Measurements from ENCODE around the gene MIAT. TPM values are rescaled to one million over a fixed set of nuclear protein-coding genes. Genes with fewer than 3 reads are reported as not detected.
"Not testable (repeated sequence)": the region's sequence is repeated elsewhere in the genome, so short reads cannot be mapped to it uniquely, and the experiment has no call there.

MIAT gene
- 0.66 and 0.82 TPM in 2 replicates for total RNA-seq (2014; rRNA removed; shearing (Covaris generic))
- polyA plus RNA-seq (2014; cell fraction: nucleus; rRNA removed), result 2.5 and 4.9 TPM in 2 replicates

DNA sequence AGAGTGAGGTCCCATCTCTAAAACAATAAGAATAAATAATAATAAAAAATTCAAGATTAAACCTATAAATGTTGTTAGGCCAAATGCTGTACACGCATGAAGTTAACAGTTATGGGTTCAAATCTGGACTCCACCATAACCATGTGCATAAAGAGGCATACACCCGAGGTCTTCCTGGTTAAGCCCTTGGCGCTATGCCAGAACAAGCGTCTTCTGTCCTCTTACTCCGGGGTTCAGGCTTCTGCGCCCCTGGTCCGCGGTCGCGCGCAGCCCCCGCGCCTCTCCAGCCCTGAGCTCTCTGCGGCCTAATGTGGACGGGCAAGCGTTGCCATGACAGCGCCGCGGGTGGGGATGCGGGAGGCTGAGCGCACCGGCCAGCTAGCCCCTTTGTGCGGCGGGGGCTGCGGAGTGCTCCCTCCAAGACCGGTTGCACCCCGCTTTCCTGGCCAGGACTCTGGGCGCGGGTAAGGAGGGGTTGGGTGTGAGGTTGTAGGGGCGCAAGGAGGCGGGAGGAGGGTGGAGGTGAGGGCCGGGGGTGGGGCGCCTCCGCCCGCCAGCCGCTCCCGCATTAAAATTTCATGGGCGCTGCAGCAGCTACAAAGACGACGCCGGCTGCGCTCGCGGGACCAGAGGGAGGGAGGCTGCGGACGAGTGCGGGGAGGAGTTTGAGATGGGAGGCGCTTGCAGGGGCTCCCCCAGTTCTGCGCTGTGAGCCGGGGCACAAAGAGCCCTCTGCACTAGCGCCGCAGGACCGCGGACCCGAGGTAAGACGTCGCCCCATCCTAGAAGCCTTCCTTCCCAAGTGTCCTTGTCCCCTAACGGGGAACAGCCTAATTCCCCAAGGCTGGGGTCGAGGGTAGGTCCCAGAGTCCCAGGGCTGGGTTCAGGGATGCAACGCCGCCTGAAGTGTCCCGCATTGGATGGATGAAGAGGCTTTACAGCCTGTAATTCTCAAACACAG is at the start of gene MIAT:
MIAT (plus strand) TSS at position 698 of the 961 bp plus-strand sequence.
- DNase-seq (ENCODE audit: extremely low read depth, low read depth), result no peak

DNA sequence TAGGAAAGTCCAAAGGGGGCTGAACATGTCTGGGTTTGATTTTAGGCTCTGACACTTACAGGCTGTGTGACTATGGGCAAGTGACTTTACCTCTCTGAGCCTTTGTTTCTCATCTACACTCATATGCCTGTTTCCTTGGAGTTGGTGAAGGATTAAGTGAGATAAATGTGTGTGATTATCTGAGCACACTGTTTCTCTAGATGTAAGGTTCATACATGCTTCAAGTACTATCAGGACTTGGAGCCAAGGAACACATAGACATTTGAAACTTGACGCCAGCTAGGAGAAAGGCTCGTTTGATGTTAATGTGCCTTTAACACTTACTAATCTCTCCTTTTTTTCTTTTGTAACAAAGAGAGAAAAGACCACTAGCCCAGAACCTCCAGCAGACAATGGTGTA is 49.3 kb upstream of the MIAT start:
- no peak for DNase-seq (ENCODE audit: extremely low read depth, low read depth)

DNA sequence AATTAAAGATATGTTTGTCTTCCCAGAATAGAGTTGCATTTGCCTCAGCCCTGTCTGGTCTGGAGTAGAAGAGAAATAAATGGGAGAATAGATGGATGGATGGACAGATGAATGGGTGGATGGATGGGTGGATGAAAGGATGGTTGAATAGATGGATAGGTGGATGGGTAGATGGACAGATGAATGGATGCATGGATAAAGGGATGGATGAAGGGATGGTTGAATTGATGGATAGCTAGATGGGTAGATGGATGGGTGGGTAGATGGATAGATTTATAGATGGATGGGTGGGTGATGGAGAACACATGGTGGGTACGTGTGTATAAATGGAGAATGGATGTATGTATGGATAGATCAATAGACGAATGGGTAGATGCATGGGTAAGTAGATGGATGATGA is 48.1 kb upstream of the MIAT start:
- no peak for DNase-seq (ENCODE audit: extremely low read depth, low read depth)

DNA sequence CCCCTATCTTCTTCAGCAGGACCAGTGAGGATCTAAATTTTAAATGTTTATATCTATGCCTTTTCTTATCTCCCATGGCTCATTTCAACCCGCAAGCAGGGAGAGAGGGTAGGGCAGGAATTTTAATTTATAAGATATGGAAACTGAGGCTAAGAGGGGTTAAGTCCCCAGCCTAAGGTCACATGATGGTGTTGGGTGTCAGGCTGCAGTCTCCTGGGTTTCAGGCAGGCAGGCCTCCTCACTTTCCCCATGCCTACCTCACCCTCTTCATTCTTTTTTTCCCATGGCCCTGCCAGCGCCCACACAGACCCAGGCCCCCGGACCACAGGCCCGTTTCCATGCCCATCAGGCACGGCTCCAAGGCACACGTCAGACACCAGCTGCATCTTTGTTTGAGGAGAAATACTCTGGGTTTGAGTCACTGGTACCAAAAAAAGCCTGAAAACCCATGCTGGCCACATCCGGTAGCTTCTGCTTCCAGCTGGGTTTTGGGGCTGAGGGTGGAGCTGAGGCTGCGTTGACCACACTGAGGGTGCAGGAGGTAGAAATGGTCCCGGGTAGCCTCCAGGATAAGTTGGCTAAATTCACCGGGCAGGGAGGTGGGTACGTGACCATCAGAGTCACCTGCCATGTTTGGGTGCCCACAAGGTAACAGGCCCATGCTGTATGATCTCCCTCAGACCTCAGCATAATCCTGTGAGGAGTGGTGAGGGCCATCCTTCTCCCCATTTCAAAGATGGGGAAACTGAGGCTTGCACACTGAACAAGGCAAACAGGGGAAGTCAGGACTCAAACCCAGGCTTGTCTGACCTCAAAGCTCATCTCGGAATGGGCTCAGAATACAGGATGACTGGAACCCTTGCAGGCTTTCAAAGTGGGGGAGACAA is 47.1 kb upstream of the MIAT start:
- no peak for DNase-seq (ENCODE audit: extremely low read depth, low read depth)

DNA sequence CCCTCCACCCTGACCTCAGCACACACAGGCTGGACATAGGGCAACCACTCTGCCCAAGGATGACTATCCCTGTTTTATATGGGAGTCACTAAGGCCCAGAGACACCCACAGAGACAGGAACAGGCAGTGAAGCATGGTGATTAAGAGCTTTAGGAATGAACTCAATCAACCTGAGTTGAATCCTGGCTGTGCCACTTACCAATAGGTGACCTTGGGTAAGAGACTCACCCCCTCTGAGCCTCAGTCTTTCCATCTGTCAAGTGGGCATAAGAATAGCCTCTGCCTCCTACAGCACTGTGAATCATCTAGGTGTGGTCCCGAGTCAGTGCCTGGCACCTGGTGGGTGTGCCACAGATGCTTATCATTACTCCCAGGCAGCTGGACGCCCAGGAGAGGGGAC is 46.4 kb upstream of the MIAT start:
- no peak for DNase-seq (ENCODE audit: extremely low read depth, low read depth)

DNA sequence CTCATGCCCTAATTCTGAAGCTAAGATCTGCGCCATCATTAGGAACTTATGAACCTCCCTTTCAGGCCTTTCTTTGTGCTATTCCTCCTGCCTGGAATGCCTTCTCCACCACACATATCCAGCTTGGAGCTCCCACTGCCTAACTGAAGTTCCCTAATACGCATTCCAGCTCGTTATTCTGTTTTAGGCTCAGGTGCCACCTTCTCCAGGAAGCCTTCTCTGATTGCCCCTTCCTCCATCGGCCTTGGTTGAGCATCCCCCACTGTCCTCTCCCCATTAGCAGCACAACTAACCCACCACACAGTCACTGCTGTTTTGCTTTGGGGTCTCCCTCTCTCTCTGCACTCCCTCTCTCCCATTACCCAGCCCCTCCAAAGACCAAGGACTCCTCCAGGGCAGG is 44.7 kb upstream of the MIAT start:
- no peak for DNase-seq (ENCODE audit: extremely low read depth, low read depth)

DNA sequence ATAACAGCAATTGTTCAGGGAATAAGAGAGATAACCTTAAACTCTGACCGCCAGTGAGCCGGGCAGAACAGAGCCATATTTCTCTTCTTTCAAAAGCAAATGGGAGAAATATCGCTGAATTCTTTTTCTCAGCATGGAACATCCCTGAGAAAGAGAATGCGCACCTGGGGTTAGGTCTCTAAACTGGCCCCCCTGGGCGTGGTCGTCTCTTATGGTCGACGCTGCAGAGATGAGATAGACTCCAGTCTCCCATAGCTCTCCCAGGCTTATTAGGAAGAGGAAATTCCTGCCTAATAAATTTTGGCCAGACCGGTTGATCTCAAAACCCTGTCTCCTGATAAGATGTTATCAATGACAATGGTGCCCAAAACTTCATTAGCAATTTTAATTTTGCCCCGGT is 43.6 kb upstream of the MIAT start:
- not testable (repeated sequence) for DNase-seq (ENCODE audit: extremely low read depth, low read depth)

DNA sequence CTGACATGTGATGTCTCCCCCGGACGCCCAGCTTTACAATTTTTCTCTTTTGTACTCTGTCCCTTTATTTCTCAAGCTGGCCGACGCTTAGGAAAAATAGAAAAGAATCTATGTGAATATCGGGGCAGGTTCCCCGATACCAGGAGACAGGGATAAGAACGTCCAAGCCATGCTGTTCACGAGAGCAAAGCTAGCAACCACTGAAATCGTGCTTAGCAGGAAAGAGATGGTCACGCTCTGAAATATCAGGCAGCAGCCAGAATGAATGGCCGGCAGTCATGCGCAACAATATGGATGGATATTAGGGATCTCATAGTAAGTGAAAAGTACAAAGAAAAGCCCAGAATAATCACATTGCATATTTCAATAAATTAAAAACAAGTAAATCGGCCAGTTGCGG is 43.1 kb upstream of the MIAT start:
- DNase-seq (ENCODE audit: extremely low read depth, low read depth), result no peak

DNA sequence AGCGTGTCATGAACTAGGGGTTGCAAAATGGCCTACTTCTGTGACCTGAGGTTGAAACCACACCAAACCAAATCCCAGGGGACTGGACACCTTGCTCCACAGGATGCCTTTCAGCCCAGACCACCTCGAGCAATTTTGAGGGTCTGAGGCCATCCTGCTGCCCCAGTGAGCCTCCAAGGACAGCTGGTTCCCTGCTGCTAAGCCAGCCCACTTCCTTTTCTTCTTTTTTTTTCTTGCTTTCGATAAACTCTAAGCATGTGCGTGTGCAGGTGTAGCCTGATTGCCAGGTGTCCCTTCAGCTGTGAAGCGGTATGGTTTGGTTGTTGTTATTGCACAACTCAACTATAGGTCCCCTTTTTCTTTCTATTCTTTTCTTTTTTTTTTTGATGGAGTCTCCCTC is 42.2 kb upstream of the MIAT start:
- no peak for DNase-seq (ENCODE audit: extremely low read depth, low read depth)

DNA sequence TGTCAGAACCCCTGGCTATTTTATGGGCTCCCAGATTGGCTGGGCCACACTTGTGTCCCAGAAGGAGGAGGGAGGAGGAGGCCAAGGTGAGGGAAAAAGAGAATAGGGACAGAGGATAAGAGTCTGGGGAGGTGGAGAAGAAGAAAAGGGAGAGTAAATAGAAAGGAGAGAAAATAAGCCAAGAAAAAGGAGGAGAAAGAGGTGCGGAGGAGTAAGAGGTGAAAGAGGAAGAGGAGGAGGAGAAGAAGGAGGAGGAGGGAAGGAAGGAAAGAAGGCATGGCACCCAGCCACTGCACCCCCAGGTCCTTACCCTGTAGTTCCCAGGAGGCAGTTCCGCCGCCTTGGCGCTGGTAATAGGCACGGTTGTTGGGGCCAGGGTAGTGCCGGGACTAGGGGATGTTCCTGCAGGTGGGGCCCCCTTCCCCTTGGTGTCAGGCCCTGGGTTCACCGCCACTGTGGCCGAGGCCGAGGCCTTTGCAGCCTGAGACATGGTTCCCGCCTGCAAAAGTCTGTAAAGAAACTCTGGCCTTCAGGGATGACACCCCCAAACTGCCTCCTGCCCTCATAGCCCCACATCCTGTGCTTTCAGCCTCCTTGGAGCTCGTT is 41.5 kb upstream of the MIAT start:
- DNase-seq (ENCODE audit: extremely low read depth, low read depth), result no peak

DNA sequence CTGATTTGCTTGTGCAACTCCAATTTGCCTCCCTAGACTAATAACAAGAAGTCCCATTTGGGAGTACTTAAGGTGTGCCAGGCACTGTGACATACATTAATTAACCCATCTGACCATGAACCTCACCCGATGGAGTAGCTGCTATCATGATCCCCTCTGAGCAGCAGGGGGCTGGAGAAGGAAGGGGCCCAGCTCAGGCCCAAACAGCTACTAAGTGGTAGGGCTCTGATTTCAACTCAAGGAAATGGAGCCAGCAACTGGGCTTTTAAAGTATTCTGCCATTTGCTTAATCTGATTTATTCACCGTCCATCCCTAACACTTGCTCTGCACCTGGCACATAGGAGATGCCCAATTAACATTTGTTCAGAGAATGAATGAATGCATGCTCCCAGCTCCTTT is 40.7 kb upstream of the MIAT start:
- DNase-seq (ENCODE audit: extremely low read depth, low read depth), result no peak

DNA sequence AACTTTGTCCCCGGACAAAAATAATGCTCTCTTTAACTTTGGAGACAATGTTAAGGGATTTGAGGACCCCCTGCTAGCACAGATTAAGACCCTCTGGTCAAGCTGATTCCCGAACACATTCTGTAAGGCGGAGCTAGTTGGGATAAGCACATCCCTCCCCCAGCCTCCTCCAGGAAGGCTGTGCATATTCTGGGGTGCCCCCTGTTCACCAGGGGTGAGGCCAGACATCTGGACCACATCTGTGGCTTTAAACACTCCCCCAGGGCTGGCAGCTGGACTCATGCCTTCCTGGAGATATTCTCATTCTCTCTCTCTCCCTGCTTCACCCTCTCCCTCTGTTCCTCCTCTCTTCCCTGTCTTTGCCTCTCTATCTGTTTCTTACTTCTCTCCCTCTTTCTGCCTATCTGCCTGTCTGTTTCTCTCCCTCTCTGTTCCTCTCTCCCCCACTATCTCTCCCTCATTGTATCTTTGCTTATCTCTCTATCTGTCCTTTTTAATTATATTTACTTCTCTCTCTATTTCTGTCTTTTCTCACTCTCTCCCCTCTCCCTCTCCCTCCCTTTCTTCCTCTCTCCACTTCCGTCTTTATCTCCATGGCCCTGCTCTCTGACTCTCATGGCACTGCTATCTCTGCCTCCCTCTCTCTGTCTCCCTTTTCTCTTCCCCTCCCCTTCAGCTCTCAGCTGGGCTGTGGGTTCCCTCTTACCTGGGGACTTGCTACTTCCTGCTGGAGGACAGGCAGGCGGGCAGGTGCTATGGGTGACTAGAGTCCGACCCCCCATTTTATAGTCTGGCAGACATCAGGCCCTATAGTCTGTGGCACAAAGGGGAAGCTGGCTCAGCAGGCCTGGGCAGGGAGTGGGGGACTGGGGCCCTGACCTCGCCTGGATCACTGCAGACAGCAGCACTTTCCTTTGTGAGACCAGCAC is 39.9 kb upstream of the MIAT start, which contains the start of gene CRYBB1:
CRYBB1 (minus strand) TSS at position 757 of the 929 bp plus-strand sequence. CDS start 1,708 bp downstream, outside the sequence.
- DNase-seq (ENCODE audit: extremely low read depth, low read depth), result no peak

DNA sequence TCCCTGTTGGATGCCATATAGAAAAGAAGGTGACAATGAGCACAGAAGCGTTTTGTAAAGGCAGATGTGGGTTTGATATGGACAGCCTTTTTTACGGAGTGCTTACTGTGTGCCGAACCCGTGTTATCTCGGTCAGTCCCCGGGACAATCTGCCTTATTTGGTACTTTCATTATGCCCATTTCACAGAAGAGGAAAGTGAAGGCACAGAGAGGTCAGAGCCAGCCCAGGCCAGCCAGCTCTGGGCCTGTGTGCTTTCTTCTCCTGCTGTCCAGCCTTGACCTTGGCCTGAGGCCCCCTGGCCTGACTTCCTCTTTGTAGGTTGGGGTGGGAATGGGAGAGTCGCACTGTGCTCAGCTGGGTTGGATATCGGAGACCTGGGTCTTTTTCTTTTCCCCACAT is 38.9 kb upstream of the MIAT start:
- no peak for DNase-seq (ENCODE audit: extremely low read depth, low read depth)

DNA sequence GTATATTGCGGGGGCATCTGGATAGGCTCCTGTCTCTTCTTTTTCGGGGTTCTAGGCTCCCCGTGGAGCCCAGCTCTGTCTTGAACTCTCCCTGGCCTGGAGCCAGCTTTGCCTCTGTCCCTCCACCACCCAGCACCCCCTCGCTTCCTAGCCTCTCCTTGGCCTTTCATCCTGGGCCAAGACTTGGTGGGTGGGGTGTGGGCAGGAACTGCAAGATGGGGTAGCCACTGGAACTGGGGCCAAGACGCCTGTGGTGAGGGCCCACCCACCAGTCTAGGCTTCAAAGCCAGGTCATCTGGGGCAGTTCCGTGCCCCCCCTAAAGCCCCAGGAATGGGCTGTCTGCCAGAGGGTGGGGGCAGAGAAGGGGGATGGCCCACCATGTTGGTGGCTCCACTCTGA is 37.9 kb upstream of the MIAT start:
- DNase-seq (ENCODE audit: extremely low read depth, low read depth), result no peak

DNA sequence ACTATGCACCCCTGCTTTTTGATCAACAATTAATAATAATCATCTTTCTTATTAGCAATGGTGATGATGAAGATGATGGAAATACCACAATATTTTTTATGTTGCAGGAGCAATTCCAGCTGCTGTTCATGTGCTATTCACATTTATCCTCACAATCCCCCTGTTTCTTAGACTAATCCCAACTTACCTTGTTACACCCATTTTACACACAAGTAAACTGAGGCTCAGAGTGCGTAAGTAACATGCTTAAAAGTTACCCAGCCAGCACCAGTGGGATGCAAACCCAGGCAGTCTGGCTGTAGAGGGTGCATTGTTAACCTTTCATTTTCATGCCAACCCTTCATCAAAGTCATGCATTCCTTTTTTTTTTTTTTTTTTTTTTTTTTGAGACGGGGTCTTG is 37.2 kb upstream of the MIAT start:
- no peak for DNase-seq (ENCODE audit: extremely low read depth, low read depth)

DNA sequence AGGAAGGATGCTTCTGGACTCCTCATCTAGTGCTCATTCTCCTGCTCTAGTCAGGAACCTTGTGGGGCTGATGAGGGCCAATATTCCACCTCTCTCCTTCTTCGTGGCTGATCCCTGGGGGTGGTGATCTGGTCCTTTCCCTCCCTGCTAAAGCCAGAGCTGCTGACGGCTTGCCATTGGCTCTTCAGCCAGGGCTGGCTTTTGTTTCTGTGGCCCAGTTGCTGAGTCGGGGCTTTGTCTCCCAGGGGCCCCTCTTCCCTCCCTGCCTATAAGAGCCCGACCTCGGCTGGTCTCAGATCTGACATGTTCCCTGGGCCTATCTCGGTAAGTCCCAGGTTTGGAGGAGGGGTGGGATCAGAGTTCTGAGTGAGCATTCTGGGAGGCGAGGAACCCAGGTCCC is 35.7 kb upstream of the MIAT start, which contains the start of gene CRYBA4:
CRYBA4 (plus strand) TSS at position 301 of the 400 bp plus-strand sequence. CDS start 634 bp downstream, outside the sequence.
- no peak for DNase-seq (ENCODE audit: extremely low read depth, low read depth)

DNA sequence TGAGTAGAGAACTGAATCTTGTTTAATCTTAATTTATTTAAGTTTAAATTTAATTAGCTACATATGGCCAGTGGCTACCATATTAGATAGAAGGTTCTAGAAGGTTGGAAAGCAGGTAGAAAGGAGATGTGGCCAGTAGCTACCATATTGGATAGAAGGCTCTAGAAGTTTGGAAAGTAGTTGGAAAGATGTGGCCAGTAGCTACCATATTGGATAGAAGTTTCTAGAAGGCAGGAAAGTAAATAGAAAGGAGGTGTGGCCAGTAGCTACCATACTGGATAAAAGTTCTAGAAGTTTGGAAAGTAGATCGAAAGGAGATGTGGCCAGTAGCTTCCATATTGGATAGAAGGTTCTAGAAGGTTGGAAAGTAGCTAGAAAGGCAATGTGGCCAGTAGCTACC is 33.4 kb upstream of the MIAT start:
- no peak for DNase-seq (ENCODE audit: extremely low read depth, low read depth)

DNA sequence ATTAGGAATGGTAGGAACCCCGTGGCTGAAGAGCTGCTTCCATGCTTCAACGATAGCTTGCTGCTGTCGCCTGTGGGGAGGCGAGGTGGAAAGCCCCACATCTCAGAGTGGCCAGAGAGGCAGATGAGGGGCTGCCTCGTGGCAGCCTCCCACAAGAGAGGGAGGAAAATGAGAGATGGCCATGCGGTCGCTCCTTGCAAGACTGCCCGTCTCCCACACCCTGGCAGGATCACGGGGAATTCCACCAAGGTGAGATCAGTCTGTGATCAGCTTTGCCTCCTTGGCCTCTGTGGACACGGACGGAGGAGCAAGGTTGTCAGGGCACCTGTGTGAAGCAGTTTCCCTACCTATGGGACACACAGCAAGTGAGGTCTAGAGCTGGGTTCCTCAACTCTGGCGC is 32.6 kb upstream of the MIAT start:
- no peak for DNase-seq (ENCODE audit: extremely low read depth, low read depth)

DNA sequence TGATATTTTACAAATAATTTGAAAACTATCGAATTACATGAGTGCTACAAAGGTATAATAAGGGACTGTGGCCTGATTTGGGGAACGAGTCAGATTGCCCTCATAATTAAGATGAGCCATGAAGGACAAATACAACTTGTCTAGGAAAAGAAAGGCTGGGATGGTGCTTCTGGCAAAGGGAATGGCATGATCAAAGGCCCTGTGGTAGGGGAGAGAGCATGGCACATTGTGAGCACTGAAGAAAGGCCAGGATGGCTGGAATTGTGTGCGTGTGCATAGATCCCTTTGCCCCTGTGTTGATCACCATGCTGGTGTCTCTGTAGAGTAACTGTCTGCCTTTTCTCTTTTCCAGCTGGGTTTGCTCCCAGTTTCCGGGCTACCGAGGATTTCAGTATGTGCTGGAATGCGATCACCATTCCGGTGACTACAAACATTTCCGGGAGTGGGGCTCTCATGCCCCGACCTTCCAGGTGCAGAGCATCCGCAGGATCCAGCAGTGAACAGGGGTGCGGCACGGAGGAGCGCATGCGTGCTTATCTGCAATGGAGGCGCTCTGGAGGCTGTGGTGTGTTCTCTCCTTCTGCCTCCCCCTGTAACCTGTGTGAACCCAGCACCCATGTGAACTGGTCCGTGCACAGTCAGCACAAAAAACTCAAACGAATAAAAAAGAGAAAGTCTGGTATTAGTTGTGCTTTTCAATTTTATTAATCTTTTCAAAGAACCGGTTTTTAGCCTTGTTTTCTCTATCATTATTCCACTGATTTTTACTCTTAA is 27.2 kb upstream of the MIAT start:
- no peak for DNase-seq (ENCODE audit: extremely low read depth, low read depth)

Measured in NCI-H460 (cell line).